ENCODE data around the gene EGFR. TPM values are rescaled to one million over a fixed set of nuclear protein-coding genes. Genes with fewer than 3 reads are reported as not detected.

Gene EGFR
- total and polyA plus RNA-seq, 2 donors (not counting 3 experiments of a cell fraction or from before 2014, with no cell fraction given), result 1.5 to 4.1 TPM

DNA sequence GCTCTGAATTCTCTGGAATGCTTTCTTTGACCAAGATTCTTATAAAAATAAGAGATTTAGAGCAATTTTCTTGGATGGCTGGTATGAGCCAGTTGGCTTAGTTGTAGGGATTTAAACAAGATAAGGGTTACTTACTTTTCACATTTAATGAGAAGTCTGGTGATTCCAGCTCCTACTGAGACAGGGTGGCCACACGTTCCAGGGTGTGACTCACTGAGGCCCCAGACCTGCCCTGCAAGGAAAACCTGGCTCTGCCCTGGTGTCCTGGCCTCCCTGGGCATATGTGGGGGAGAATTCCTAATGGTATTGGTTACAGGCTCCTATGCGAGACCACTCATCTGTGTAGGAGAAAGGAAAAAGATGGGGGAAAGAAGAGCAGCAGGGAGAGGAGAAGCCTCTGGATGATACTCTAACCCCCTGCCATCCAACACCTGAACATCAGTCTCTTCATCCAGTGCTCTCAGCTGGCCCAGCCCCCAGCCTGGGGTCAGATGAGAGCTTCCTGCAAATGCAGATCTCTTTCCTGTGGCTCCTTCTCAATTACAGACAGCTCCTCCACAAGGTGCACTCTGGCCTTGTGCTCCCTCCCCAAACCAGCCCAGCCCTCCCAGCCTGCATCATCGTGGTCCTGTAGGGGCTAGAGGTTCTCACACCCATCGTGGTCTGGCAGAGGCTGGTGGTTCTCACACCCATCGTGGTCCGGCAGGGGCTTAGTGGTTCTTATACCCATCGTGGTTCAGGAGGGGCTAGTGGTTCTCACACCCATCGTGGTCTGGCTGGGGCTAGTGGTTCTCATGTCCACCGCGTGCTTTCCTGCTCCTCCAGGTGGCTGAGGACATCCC lies 139.9 kb downstream of the EGFR start:
- ChIA-PET CTCF (no interaction called here), POLR2A (no interaction called here)
- H3K4me3 ChIP-seq (replicated peaks in 1 of 3; ENCODE audit: insufficient read depth in 1 of 3, low read depth in 1 of 3, low read length in 3 of 3), result no peak overlapping the region
- H3K36me3 ChIP-seq (ENCODE audit: control insufficient read depth in 2 of 2, extremely low read depth in 1 of 2, insufficient read depth in 2 of 2, low read length in 2 of 2), result no peaks in the 10 kb centered on the region
- no peak overlapping the region for H2AFZ ChIP-seq (ENCODE audit: low read depth, low read length)
- DNase-seq (ENCODE audit: low read depth, low spot score) (no peak), FAIRE-seq (no peak)
- peaks cover 14% of the 10 kb centered on the region for H3K4me1 ChIP-seq (ENCODE audit: control insufficient read depth, extremely low read depth, insufficient read depth, low read length)
- dilution Hi-C loops (cut with MboI; ENCODE audit: extremely low pct_ligation_motif_present, low sequenced_read_pairs), result no loop called here
- no peaks in the 10 kb centered on the region for H3K9me1 ChIP-seq (replicated peaks; ENCODE audit: control insufficient read depth, extremely low read depth, insufficient read depth, low read length)
- intact Hi-C loops (cut with micrococcal nuclease), result no loop called here
- H4K20me1 ChIP-seq (replicated peaks; ENCODE audit: control insufficient read depth, extremely low read depth, insufficient read depth, low read length), result no peaks in the 10 kb centered on the region
- H3K79me2 ChIP-seq (ENCODE audit: control insufficient read depth, insufficient read depth, low read length), result no peaks in the 10 kb centered on the region
- no peaks in the 10 kb centered on the region for H3K9me3 ChIP-seq (replicated peaks; ENCODE audit: control insufficient read depth, insufficient read depth, low read length)
- H3K27ac ChIP-seq (ENCODE audit: insufficient read depth, low read depth, low read length), result no peak overlapping the region
- no peaks in the 10 kb centered on the region for H3K27me3 ChIP-seq (ENCODE audit: control insufficient read depth in 2 of 2, insufficient read depth in 2 of 2, low read length in 2 of 2)
- H3K9ac ChIP-seq (replicated peaks; ENCODE audit: extremely low read depth, insufficient read depth, low read length), result no peak overlapping the region
- BruUV-seq (replicated peaks), result no TSS peak
- H3K4me2 ChIP-seq (ENCODE audit: insufficient read depth, low read length), result no peak overlapping the region
- TF ChIP-seq, protein P1, sequence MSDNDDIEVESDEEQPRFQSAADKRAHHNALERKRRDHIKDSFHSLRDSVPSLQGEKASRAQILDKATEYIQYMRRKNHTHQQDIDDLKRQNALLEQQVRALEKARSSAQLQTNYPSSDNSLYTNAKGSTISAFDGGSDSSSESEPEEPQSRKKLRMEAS (IDR thresholded peaks at IDR 0.05; ENCODE audit: insufficient read depth, insufficient read length), result no peak
- TF ChIP-seq MYC (IDR thresholded peaks at IDR 0.05; ENCODE audit: low read depth, low read length), result no peak

DNA sequence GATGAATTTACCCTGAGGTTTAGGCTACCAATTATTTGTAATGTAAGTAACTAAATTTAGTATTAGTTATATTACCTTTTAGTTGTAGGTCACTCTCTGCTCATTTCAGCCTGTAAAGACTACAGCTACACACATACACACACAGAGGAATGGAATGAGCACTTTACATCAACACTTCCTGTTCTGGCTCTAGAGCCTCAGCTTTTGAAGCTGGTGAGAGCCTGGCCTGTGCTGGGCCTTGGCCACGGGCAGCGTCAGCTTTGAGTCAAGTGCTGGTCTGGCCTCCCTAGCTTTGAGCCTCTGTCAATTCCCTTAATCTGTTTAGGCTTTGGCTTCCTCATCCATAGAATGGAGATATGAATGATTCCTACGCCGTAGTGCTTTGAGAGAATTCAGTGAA lies 141.7 kb downstream of the EGFR start:
- H3K4me1 ChIP-seq (ENCODE audit: control insufficient read depth, extremely low read depth, insufficient read depth, low read length), result peaks cover 14% of the 10 kb centered on the region
- FAIRE-seq (peak; percentile 76), DNase-seq (ENCODE audit: low read depth, low spot score) (peak; percentile 46)
- H4K20me1 ChIP-seq (replicated peaks; ENCODE audit: control insufficient read depth, extremely low read depth, insufficient read depth, low read length), result no peaks in the 10 kb centered on the region
- H2AFZ ChIP-seq (ENCODE audit: low read depth, low read length), result peak overlapping the region; percentile 6
- intact Hi-C loops (cut with micrococcal nuclease) (no loop called here), dilution Hi-C loops (cut with MboI; ENCODE audit: extremely low pct_ligation_motif_present, low sequenced_read_pairs) (no loop called here)
- no peaks in the 10 kb centered on the region for H3K27me3 ChIP-seq (ENCODE audit: control insufficient read depth in 2 of 2, insufficient read depth in 2 of 2, low read length in 2 of 2)
- H3K9me1 ChIP-seq (replicated peaks; ENCODE audit: control insufficient read depth, extremely low read depth, insufficient read depth, low read length), result no peaks in the 10 kb centered on the region
- H3K4me2 ChIP-seq (ENCODE audit: insufficient read depth, low read length), result no peak overlapping the region
- POLR2A ChIA-PET, result no interaction called here
- peak overlapping the region; percentile 12 for H3K27ac ChIP-seq (ENCODE audit: insufficient read depth, low read depth, low read length)
- BruUV-seq (replicated peaks), result no TSS peak
- CTCF ChIA-PET, result interaction anchor here (1.1 kb wide), 2 partner anchors 74 to 95 kb away, joined by 5 to 6 read pairs; no protein-coding TSS in a partner anchor
- H3K79me2 ChIP-seq (ENCODE audit: control insufficient read depth, insufficient read depth, low read length), result no peaks in the 10 kb centered on the region
- no peak overlapping the region for H3K4me3 ChIP-seq (replicated peaks in 1 of 3; ENCODE audit: insufficient read depth in 1 of 3, low read depth in 1 of 3, low read length in 3 of 3)
- H3K36me3 ChIP-seq (ENCODE audit: control insufficient read depth in 2 of 2, extremely low read depth in 1 of 2, insufficient read depth in 2 of 2, low read length in 2 of 2), result no peaks in the 10 kb centered on the region
- H3K9ac ChIP-seq (replicated peaks; ENCODE audit: extremely low read depth, insufficient read depth, low read length), result no peak overlapping the region
- TF ChIP-seq, protein P2, sequence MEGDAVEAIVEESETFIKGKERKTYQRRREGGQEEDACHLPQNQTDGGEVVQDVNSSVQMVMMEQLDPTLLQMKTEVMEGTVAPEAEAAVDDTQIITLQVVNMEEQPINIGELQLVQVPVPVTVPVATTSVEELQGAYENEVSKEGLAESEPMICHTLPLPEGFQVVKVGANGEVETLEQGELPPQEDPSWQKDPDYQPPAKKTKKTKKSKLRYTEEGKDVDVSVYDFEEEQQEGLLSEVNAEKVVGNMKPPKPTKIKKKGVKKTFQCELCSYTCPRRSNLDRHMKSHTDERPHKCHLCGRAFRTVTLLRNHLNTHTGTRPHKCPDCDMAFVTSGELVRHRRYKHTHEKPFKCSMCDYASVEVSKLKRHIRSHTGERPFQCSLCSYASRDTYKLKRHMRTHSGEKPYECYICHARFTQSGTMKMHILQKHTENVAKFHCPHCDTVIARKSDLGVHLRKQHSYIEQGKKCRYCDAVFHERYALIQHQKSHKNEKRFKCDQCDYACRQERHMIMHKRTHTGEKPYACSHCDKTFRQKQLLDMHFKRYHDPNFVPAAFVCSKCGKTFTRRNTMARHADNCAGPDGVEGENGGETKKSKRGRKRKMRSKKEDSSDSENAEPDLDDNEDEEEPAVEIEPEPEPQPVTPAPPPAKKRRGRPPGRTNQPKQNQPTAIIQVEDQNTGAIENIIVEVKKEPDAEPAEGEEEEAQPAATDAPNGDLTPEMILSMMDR (IDR thresholded peaks at IDR 0.05; ENCODE audit: extremely low read depth in 1 of 2, insufficient read depth in 1 of 2, low read depth in 1 of 2, low read length in 2 of 2), result no peak
- TF ChIP-seq POLR2AphosphoS5 (IDR thresholded peaks at IDR 0.05; ENCODE audit: insufficient read depth, low read depth, low read length), result no peak
- TF ChIP-seq POLR2A (IDR thresholded peaks at IDR 0.05; ENCODE audit: low read depth, low read length), result no peak
- TF ChIP-seq, protein P1 (IDR thresholded peaks at IDR 0.05; ENCODE audit: insufficient read depth, insufficient read length), result no peak
- no peak for TF ChIP-seq JUN (IDR thresholded peaks at IDR 0.05; ENCODE audit: borderline replicate concordance, insufficient read depth, insufficient read length, low read depth)
- no peak for TF ChIP-seq FOS (IDR thresholded peaks at IDR 0.05; ENCODE audit: borderline replicate concordance, insufficient read depth, low read length)
- TF ChIP-seq GATA2 (IDR thresholded peaks at IDR 0.05; ENCODE audit: insufficient read depth, insufficient read length, low read depth, low read length), result no peak
- TF ChIP-seq MYC (IDR thresholded peaks at IDR 0.05; ENCODE audit: low read depth, low read length), result no peak
- TF ChIP-seq EZH2 (IDR thresholded peaks at IDR 0.05; ENCODE audit: borderline replicate concordance, low read depth, low read length, severe bottlenecking), result no peak
- no peaks in the 10 kb centered on the region for H3K9me3 ChIP-seq (replicated peaks; ENCODE audit: control insufficient read depth, insufficient read depth, low read length)

Measured in endothelial cell of umbilical vein (primary cell).